IPS DF 6.9 (cell line): ENCODE measurements around the gene KLHL22.
"Not testable (repeated sequence)": the region's sequence is repeated elsewhere in the genome, so short reads cannot be mapped to it uniquely, and the experiment has no call there.

Experiments used
- DNase-seq: peaks from one replicate; pipeline ENCODE4 v3.0.0-alpha.2; 2013; ENCODE audit warnings: low read depth, low spot score
- H3K27ac ChIP-seq: one replicate; pipeline ENCODE4 v1.5.1; 2013; ENCODE audit warnings: low read length, control low read depth
- H3K27me3 ChIP-seq: 2 replicates; pipeline ENCODE4 v1.6.1; 2013; ENCODE audit warnings: mild to moderate bottlenecking, low read length; ENCODE audit not compliant: control insufficient read depth, insufficient read depth
- H3K36me3 ChIP-seq: 2 replicates; pipeline ENCODE4 v1.6.1; 2013; ENCODE audit warnings: low read length; ENCODE audit not compliant: control insufficient read depth, insufficient read depth
- H3K4me1 ChIP-seq: 2 replicates; pipeline ENCODE4 v1.6.1; 2013; ENCODE audit warnings: low read length; ENCODE audit not compliant: control insufficient read depth, insufficient read depth
- H3K4me3 ChIP-seq: 2 replicates; pipeline ENCODE4 v1.5.1; 2013; ENCODE audit warnings: mild to moderate bottlenecking, low read length
- H3K9me3 ChIP-seq: 2 replicates; pipeline ENCODE4 v1.6.1; 2013; ENCODE audit warnings: low read length, inconsistent platforms; ENCODE audit not compliant: control insufficient read depth, insufficient read depth
- WGBS: extraction: QIAGEN DNeasy Blood & Tissue Kit; methylation state at CpG from one replicate; pipeline ENCODE4 v1.1.7; 2013; ENCODE audit warnings: mixed read lengths, missing lambda C conversion rate; ENCODE audit not compliant: insufficient read length, insufficient coverage; 5-methylcytosine and 5-hydroxymethylcytosine counted together

Gene KLHL22

DNA sequence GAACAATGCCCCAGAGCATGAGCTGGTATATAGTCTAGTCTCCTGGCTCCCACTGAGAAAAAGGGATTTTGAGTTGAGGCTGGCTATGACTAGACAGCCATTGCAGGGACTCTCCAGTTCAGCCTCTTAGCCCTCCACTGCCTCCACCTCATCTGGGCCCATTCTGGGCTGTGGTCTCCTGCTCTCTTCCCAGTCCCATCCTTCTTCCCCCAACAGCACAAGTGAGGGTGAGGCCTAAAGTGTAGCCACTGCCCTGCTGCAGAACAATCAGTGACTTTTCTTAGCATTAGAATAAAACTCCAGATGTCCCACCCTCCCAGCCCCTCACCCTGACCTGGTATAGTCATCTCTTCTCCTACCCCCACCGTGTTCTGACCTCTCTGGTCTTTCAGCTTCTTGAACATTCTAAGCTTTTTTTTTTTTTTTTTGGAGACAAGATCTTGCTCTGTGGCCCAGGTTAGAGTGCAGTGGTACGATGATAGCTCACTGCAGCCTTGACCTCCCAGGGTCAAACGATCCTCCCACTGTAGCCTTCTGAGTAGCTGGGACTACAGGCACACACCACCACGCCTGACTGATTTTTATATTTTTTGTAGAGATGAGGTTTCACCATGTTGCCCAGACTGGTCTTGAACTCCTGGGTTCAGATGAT is 16.1 kb upstream of the KLHL22 start:
- Histone ChIP-seq H3K9me3 (no peaks in the 10 kb centered on the region), H3K27ac (no peak overlapping the region), H3K4me3 (no peak overlapping the region), H3K36me3 (no peaks in the 10 kb centered on the region), H3K27me3 (no peaks in the 10 kb centered on the region), H3K4me1 (peaks cover 3% of the 10 kb centered on the region)
- no peak for DNase-seq
- no CpG with 5 or more reads among the region's 4 CpGs for WGBS

- H3K4me1 ChIP-seq, result peaks cover 3% of the 10 kb centered on the region
- no peaks in the 10 kb centered on the region for H3K27me3 ChIP-seq
- H3K9me3 ChIP-seq, result no peaks in the 10 kb centered on the region
- H3K36me3 ChIP-seq, result no peaks in the 10 kb centered on the region
- H3K27ac ChIP-seq, result no peak overlapping the region
- H3K4me3 ChIP-seq, result no peak overlapping the region
- no CpG with 5 or more reads among the region's 10 CpGs for WGBS
- DNase-seq, result no peak
Observed at GRCh38 chr22:20510811-20511577, 15.4 kb upstream of the KLHL22 start.

DNA sequence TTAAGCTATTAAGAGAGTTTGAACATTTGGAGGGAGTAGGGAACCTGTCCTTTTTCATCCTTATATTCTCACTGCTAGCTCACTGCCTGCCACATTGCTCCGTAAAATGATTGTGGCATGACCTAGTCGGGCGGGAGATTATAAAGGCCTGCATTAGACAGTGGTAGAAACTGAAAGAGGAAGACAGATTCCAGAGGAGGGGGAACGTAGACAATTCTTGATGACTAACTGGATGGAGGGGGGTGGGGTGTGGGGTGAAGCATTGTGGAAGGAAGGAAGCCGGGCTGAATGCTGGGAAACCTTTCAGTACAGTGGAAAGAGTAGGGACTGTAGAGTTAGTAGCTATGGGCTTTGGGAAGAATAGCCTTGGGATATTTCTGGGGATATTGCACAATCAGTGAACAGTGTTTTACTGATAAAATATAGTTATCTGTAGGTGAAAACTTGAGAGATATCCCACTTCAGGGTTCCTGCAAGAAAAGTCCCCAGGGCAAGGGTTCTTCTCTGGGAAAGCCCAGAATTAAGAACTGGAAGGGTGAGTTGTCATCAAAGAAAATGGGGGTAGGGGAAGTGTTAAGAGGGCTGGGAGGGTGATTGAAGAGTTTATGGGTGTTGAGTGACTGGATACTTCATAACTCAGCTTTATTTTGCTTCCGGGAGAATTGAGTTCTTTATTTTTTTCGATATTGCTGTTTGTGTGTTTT is 13.9 kb upstream of the KLHL22 start:
- Histone ChIP-seq H3K4me1 (peaks cover 3% of the 10 kb centered on the region), H3K27ac (no peak overlapping the region), H3K9me3 (no peaks in the 10 kb centered on the region), H3K4me3 (no peak overlapping the region), H3K27me3 (no peaks in the 10 kb centered on the region), H3K36me3 (no peaks in the 10 kb centered on the region)
- no peak for DNase-seq
- no CpG with 5 or more reads among the region's 7 CpGs for WGBS

- no peaks in the 10 kb centered on the region for H3K9me3 ChIP-seq
- H3K36me3 ChIP-seq, result no peaks in the 10 kb centered on the region
- H3K4me1 ChIP-seq, result peaks cover 3% of the 10 kb centered on the region
- no peak overlapping the region for H3K4me3 ChIP-seq
- no CpG with 5 or more reads among the region's 10 CpGs for WGBS
- DNase-seq, result no peak
- no peak overlapping the region for H3K27ac ChIP-seq
- no peaks in the 10 kb centered on the region for H3K27me3 ChIP-seq
Observed at GRCh38 chr22:20508815-20509271, 13.2 kb upstream of the KLHL22 start.

DNA sequence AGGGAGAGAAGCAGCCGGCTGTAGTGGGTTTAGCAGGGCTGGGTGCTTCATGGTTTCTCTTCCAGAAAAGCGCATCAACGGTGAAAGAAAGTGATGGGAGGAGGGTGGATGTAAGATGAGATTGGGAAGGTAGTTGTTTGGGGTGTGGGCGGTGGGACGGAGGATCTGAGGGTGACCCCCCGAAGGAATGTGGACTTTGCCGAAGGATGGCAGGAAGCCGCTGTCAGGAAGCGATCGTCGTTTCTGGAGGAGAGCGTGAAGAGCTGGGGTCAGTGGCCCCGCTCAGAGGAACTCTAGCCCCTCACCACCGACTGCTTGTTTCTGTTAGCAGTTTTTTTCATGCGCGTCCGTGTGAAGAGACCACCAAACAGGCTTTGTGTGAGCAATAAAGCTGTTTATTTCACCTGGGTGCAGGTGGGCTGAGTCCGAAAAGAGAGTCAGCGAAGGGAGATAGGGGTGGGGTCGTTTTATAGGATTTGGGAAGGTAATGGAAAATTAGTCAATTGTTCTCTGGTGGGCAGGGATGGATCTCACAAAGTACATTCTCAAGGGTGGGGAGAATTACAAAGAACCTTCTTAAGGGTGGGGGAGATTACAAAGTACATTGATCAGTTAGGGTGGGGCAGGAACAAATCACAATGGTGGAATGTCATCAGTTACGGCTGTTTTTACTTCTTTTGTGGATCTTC is 12.6 kb upstream of the KLHL22 start:
- not testable (repeated sequence) for H3K27ac ChIP-seq, H3K4me1 ChIP-seq, H3K27me3 ChIP-seq, DNase-seq, H3K36me3 ChIP-seq, H3K9me3 ChIP-seq
- WGBS, result 100% methylated on average over 3 of the region's 21 CpGs
- peak overlapping the region; percentile 74; the same call in 1 of the 2 replicates for H3K4me3 ChIP-seq

GRCh38 chr22:20507253-20508066 is 11.9 kb upstream of the KLHL22 start, which contains the start of gene MED15:
TSS of gene MED15 (plus strand) at chr22:20507610. CDS start at chr22:20507679, 69 bp downstream.
- H3K27ac ChIP-seq, result no peak within 1 kb of the TSS
- H3K4me3 ChIP-seq, result peak within 1 kb of the TSS; percentile 74
- no CpG with 5 or more reads among the region's 58 CpGs for WGBS
- DNase-seq, result peak; percentile 76
- no peaks in the 10 kb centered on the region for H3K9me3 ChIP-seq
- no peaks in the 10 kb centered on the region for H3K36me3 ChIP-seq
- H3K27me3 ChIP-seq, result no peaks in the 10 kb centered on the region
- peaks cover 3% of the 10 kb centered on the region for H3K4me1 ChIP-seq

- no peak for DNase-seq
- Histone ChIP-seq H3K27me3 (no peaks in the 10 kb centered on the region), H3K36me3 (no peaks in the 10 kb centered on the region), H3K4me3 (peak overlapping the region; percentile 24; the same call in 1 of the 2 replicates), H3K4me1 (peaks cover 3% of the 10 kb centered on the region), H3K9me3 (no peaks in the 10 kb centered on the region), H3K27ac (no peak overlapping the region)
- WGBS, result no CpG with 5 or more reads among the region's 13 CpGs
Observed at GRCh38 chr22:20506543-20507252, 11.1 kb upstream of the KLHL22 start.

DNA sequence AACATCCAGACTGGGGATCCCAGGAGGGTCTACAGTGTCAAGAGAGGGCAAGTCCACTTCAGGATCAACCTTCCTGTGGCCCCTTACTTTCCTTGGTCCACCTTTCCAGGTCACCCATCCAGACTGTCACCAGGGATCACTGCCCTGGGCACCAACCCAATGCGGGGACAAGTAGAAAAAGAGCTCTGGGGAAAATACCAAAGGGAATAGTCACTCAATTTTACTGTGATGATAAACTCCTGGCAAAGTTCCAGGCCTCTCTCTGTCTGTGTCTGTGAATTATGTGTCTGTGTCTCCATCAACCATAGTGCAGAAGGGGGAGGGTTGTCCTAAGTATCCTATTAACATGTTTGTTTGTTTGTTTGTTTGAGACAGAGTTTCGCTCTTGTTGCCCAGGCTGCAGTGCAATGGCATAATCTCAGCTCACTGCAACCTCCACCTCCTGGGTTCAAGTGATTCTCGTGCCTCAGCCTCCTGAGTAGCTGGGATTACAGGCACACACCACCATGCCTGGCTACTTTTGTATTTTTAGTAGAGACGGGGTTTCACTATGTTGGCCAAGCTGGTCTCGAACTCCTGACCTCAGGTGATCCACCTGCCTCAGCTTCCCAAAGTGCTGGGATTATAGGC is 8.8 kb upstream of the KLHL22 start:
- H3K4me3 ChIP-seq, H3K27me3 ChIP-seq, H3K36me3 ChIP-seq, DNase-seq, H3K4me1 ChIP-seq, H3K9me3 ChIP-seq, H3K27ac ChIP-seq: not testable (repeated sequence)
- WGBS, result no CpG with 5 or more reads among the region's 5 CpGs

DNA sequence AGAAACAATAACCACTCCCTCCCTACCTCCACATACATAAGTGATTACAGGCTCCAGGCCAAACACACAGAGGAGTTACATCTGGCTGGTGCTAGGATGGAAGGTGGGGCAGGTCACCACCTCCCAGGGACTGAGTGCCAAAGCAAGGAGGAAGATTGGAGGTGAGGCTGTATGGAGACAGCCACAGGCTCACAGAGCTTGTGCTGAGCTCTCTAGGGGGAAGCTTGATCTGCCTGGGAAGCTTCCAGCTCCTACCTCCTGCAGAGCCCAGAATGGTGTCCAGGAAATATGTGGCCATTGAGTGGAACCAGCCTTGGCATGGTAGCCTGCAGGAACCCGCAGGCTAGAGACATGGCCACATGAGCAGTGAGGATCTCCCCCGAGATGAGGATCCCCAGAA is 8.2 kb upstream of the KLHL22 start:
- Histone ChIP-seq H3K27ac (no peak overlapping the region), H3K36me3 (no peaks in the 10 kb centered on the region; the same call in 1 of the 2 replicates), H3K9me3 (no peaks in the 10 kb centered on the region), H3K27me3 (no peaks in the 10 kb centered on the region), H3K4me1 (no peaks in the 10 kb centered on the region), H3K4me3 (no peak overlapping the region)
- DNase-seq, result no peak
- WGBS, result no CpG with 5 or more reads among the region's 2 CpGs
